ENCODE data around the gene SSB.

Gene SSB

GRCh38 chr2:169772651-169773050 lies 26.0 kb upstream of the SSB start:
- Histone ChIP-seq H3K4me3 (ENCODE audit: low read depth in 1 of 2, low read length in 2 of 2) (no peak overlapping the region), H3K36me3 (ENCODE audit: insufficient read depth, low read length) (peaks cover 7% of the 10 kb centered on the region; the same call in 1 of the 2 replicates), H3K4me2 (ENCODE audit: insufficient read depth, low read length) (no peak overlapping the region), H3K79me2 (ENCODE audit: insufficient read depth, low read length) (no peaks in the 10 kb centered on the region), H4K20me1 (ENCODE audit: insufficient read depth, low read length) (no peaks in the 10 kb centered on the region; the same call in 1 of the 2 replicates), H2AFZ (ENCODE audit: low read depth, low read length) (no peak overlapping the region), H3K27ac (ENCODE audit: low read length) (no peak overlapping the region), H3K27me3 (ENCODE audit: insufficient read depth, low read length, poor library complexity) (no peaks in the 10 kb centered on the region), H3K4me1 (ENCODE audit: insufficient read depth, low read length) (no peaks in the 10 kb centered on the region), H3K9ac (ENCODE audit: low read depth, low read length) (no peak overlapping the region), H3K9me3 (ENCODE audit: insufficient read depth, low read length, severe bottlenecking) (no peaks in the 10 kb centered on the region)
- DNase-seq: no peak
- no peak for ATAC-seq (ENCODE audit: insufficient read depth, low read depth)
- no peak for TF ChIP-seq EZH2 (IDR thresholded peaks at IDR 0.05; ENCODE audit: borderline replicate concordance, low read depth, low read length, severe bottlenecking)
- TF ChIP-seq CTCF (IDR thresholded peaks at IDR 0.05; ENCODE audit: borderline replicate concordance, extremely low read depth, low read length, poor library complexity, severe bottlenecking): no peak

GRCh38 chr2:169775354-169775753 lies 23.3 kb upstream of the SSB start:
- Histone ChIP-seq H4K20me1 (ENCODE audit: insufficient read depth, low read length) (no peaks in the 10 kb centered on the region), H3K79me2 (ENCODE audit: insufficient read depth, low read length) (no peaks in the 10 kb centered on the region), H3K9me3 (ENCODE audit: insufficient read depth, low read length, severe bottlenecking) (no peaks in the 10 kb centered on the region), H3K4me3 (ENCODE audit: low read depth in 1 of 2, low read length in 2 of 2) (no peak overlapping the region), H3K36me3 (ENCODE audit: insufficient read depth, low read length) (no peaks in the 10 kb centered on the region), H3K4me2 (ENCODE audit: insufficient read depth, low read length) (no peak overlapping the region), H3K27ac (ENCODE audit: low read length) (no peak overlapping the region), H2AFZ (ENCODE audit: low read depth, low read length) (no peak overlapping the region), H3K9ac (ENCODE audit: low read depth, low read length) (no peak overlapping the region), H3K27me3 (ENCODE audit: insufficient read depth, low read length, poor library complexity) (no peaks in the 10 kb centered on the region), H3K4me1 (ENCODE audit: insufficient read depth, low read length) (no peaks in the 10 kb centered on the region)
- ATAC-seq (ENCODE audit: insufficient read depth, low read depth) (no peak), DNase-seq (no peak)
- TF ChIP-seq CTCF (IDR thresholded peaks at IDR 0.05; ENCODE audit: borderline replicate concordance, extremely low read depth, low read length, poor library complexity, severe bottlenecking): no peak
- no peak for TF ChIP-seq EZH2 (IDR thresholded peaks at IDR 0.05; ENCODE audit: borderline replicate concordance, low read depth, low read length, severe bottlenecking)

GRCh38 chr2:169775765-169776164 lies 22.9 kb upstream of the SSB start:
- H3K4me3 ChIP-seq (ENCODE audit: low read depth in 1 of 2, low read length in 2 of 2): no peak overlapping the region
- H4K20me1 ChIP-seq (ENCODE audit: insufficient read depth, low read length): no peaks in the 10 kb centered on the region
- no peak for DNase-seq
- TF ChIP-seq CTCF (IDR thresholded peaks at IDR 0.05; ENCODE audit: borderline replicate concordance, extremely low read depth, low read length, poor library complexity, severe bottlenecking) (no peak), EZH2 (IDR thresholded peaks at IDR 0.05; ENCODE audit: borderline replicate concordance, low read depth, low read length, severe bottlenecking) (no peak)
- no peaks in the 10 kb centered on the region for H3K79me2 ChIP-seq (ENCODE audit: insufficient read depth, low read length)
- H3K27ac ChIP-seq (ENCODE audit: low read length): no peak overlapping the region
- no peak overlapping the region for H2AFZ ChIP-seq (ENCODE audit: low read depth, low read length)
- H3K36me3 ChIP-seq (ENCODE audit: insufficient read depth, low read length): no peaks in the 10 kb centered on the region
- no peak overlapping the region for H3K4me2 ChIP-seq (ENCODE audit: insufficient read depth, low read length)
- H3K4me1 ChIP-seq (ENCODE audit: insufficient read depth, low read length): no peaks in the 10 kb centered on the region
- H3K9ac ChIP-seq (ENCODE audit: low read depth, low read length): no peak overlapping the region
- H3K9me3 ChIP-seq (ENCODE audit: insufficient read depth, low read length, severe bottlenecking): no peaks in the 10 kb centered on the region
- no peak for ATAC-seq (ENCODE audit: insufficient read depth, low read depth)
- H3K27me3 ChIP-seq (ENCODE audit: insufficient read depth, low read length, poor library complexity): no peaks in the 10 kb centered on the region

- H2AFZ ChIP-seq (ENCODE audit: low read depth, low read length): no peak overlapping the region
Measured at GRCh38 chr2:169776252-169776761, 22.4 kb upstream of the SSB start.

More at GRCh38 chr2:169776252-169776761, 22.4 kb upstream of the SSB start:
- Histone ChIP-seq H3K4me1 (ENCODE audit: insufficient read depth, low read length) (no peaks in the 10 kb centered on the region), H3K9ac (ENCODE audit: low read depth, low read length) (no peak overlapping the region), H3K4me2 (ENCODE audit: insufficient read depth, low read length) (no peak overlapping the region), H4K20me1 (ENCODE audit: insufficient read depth, low read length) (no peaks in the 10 kb centered on the region), H3K36me3 (ENCODE audit: insufficient read depth, low read length) (no peaks in the 10 kb centered on the region), H3K27me3 (ENCODE audit: insufficient read depth, low read length, poor library complexity) (no peaks in the 10 kb centered on the region), H3K27ac (ENCODE audit: low read length) (no peak overlapping the region), H3K79me2 (ENCODE audit: insufficient read depth, low read length) (no peaks in the 10 kb centered on the region), H3K9me3 (ENCODE audit: insufficient read depth, low read length, severe bottlenecking) (no peaks in the 10 kb centered on the region), H3K4me3 (ENCODE audit: low read depth in 1 of 2, low read length in 2 of 2) (no peak overlapping the region)
- no peak for ATAC-seq (ENCODE audit: insufficient read depth, low read depth)
- no peak for DNase-seq
- TF ChIP-seq CTCF (IDR thresholded peaks at IDR 0.05; ENCODE audit: borderline replicate concordance, extremely low read depth, low read length, poor library complexity, severe bottlenecking) (no peak), EZH2 (IDR thresholded peaks at IDR 0.05; ENCODE audit: borderline replicate concordance, low read depth, low read length, severe bottlenecking) (no peak)
